HepG2 (cell line): ENCODE results near the gene DLG2. TPM values are rescaled to one million over a fixed set of nuclear protein-coding genes. Genes with fewer than 3 reads are reported as not detected.

Experiments used
- ATAC-seq: fragments of 200-7000 bp; cut with Tn5 transposase; 3 replicates; pipeline ENCODE4 v1.9.1; 2020; ENCODE audit warnings: mild to moderate bottlenecking, moderate library complexity
- BruUV-seq: library from RNA; stranded (reverse); fragments of 400-500 nt; replicated peaks from 2 replicates; lab custom pipeline; 2021; lab: Mats Ljungman, UMichigan
- CTCF ChIA-PET: fragments of 300-600 bp; formaldehyde crosslinking; extraction: SDS; loops from one replicate; lab custom pipeline; 2021; ENCODE audit warnings: low total read pairs, inconsistent platforms, low intra/inter-chr PET ratio; lab: Yijun Ruan, JAX
- POLR2A ChIA-PET: fragments of 350-600 bp; sonication (Branson Sonifier 250); formaldehyde crosslinking; loops from one replicate; lab custom pipeline; 2020; ENCODE audit warnings: antibody characterized with exemption, inconsistent platforms; lab: Yijun Ruan, JAX
- DNase-seq: peaks from one replicate; pipeline ENCODE4 v3.0.0-alpha.2; 2015; ENCODE audit warnings: low spot score
- FAIRE-seq: peaks from 3 replicates; lab custom pipeline; 2011; peaks lifted over from hg19 to GRCh38; lab: Jason Lieb, UNC
- H2AFZ ChIP-seq: one replicate; pipeline ENCODE4 v1.6.1; 2011; ENCODE audit warnings: low read length, inconsistent platforms
- H3K27ac ChIP-seq: fragments of 300-600 bp; 3 replicates; pipeline ENCODE4 v1.8.0; 2011; ENCODE audit warnings: mixed run types, mild to moderate bottlenecking, mixed read lengths, low read length, inconsistent platforms; ENCODE audit not compliant: insufficient read depth; ENCODE audit errors: extremely low read length
- H3K27me3 ChIP-seq, 2 experiments: fragments of 200-600 bp in 1 of 2; 2 replicates in 1 of 2; 3 replicates in 1 of 2; pipeline versions ENCODE4 v1.6.0 to v1.8.0; 2011; ENCODE audit warnings: low read length in 2 of 2, mild to moderate bottlenecking in 2 of 2, moderate library complexity in 2 of 2, inconsistent platforms in 1 of 2; ENCODE audit not compliant: insufficient read depth in 2 of 2, control insufficient read depth in 1 of 2
- H3K36me3 ChIP-seq, 2 experiments: fragments of 200-600 bp in 1 of 2; replicated peaks in 1 of 2; 2 replicates in 1 of 2; 3 replicates in 1 of 2; pipeline versions ENCODE4 v1.5.1 to v1.8.0; 2011; ENCODE audit warnings: low read length in 2 of 2, inconsistent platforms in 1 of 2; ENCODE audit not compliant: insufficient read depth in 2 of 2, control insufficient read depth in 1 of 2
- H3K4me1 ChIP-seq: 2 replicates; pipeline ENCODE4 v1.5.1; 2012; ENCODE audit warnings: low read length, inconsistent platforms; ENCODE audit not compliant: insufficient read depth
- H3K4me2 ChIP-seq: 2 replicates; pipeline ENCODE4 v1.6.0; 2011; ENCODE audit warnings: low read depth, low read length, inconsistent platforms
- H3K4me3 ChIP-seq, 3 experiments: fragments of 200-600 bp in 1 of 3; sonication (generic), shearing (Covaris generic) in 1 of 3; replicated peaks in 1 of 3; 2 replicates each; pipeline ENCODE4 v1.5.1; 2011 to 2016; ENCODE audit warnings: low read length in 3 of 3, inconsistent platforms in 2 of 3, low read depth in 2 of 3, mild to moderate bottlenecking in 2 of 3, control low read depth in 1 of 3, mixed read lengths in 1 of 3; ENCODE audit not compliant: insufficient read depth in 1 of 3
- H3K79me2 ChIP-seq: one replicate; pipeline ENCODE4 v1.6.1; 2011; ENCODE audit warnings: low read length, inconsistent platforms; ENCODE audit not compliant: insufficient read depth
- H3K9ac ChIP-seq: 2 replicates; pipeline ENCODE4 v1.6.0; 2011; ENCODE audit warnings: mild to moderate bottlenecking, low read depth, low read length, inconsistent platforms; ENCODE audit not compliant: insufficient read depth
- H3K9me3 ChIP-seq: 2 replicates; pipeline ENCODE4 v1.5.1; 2012; ENCODE audit warnings: mild to moderate bottlenecking, low read length
- H4K20me1 ChIP-seq: 2 replicates; pipeline ENCODE4 v1.6.0; 2011; ENCODE audit warnings: inconsistent platforms, mild to moderate bottlenecking, low read length, moderate library complexity; ENCODE audit not compliant: insufficient read depth
- ARHGAP35 ChIP-seq: sonication (generic); formaldehyde crosslinking; IDR thresholded peaks from 2 replicates; pipeline ENCODE4 v1.9.0; 2022; ENCODE audit warnings: mild to moderate bottlenecking, inconsistent platforms, moderate library complexity, missing genetic modification reagents, borderline replicate concordance
- ELF1 ChIP-seq: sonication (generic); formaldehyde crosslinking; IDR thresholded peaks from 2 replicates; pipeline ENCODE4 v1.4.0; 2020; ENCODE audit warnings: missing genetic modification reagents
- EP300 ChIP-seq, 3 experiments: sonication (generic) in 1 of 3; formaldehyde crosslinking in 1 of 3; IDR thresholded peaks; 2 replicates each; pipeline versions ENCODE4 v1.5.1 to v1.6.1; 2011 to 2020; ENCODE audit warnings: low read depth in 2 of 3, low read length in 2 of 3, borderline replicate concordance in 1 of 3, improper control_type of control experiment in 1 of 3, mild to moderate bottlenecking in 1 of 3, missing genetic modification reagents in 1 of 3, moderate library complexity in 1 of 3
- ESRRA ChIP-seq: sonication (generic); formaldehyde crosslinking; IDR thresholded peaks from 2 replicates; pipeline ENCODE4 v1.5.1; 2020; ENCODE audit warnings: mild to moderate bottlenecking, low read depth, missing genetic modification reagents
- FLYWCH1 ChIP-seq: sonication (generic); formaldehyde crosslinking; IDR thresholded peaks from 2 replicates; pipeline ENCODE4 v1.8.1; 2023; ENCODE audit warnings: mild to moderate bottlenecking, missing genetic modification reagents
- SMC3 ChIP-seq: IDR thresholded peaks from 2 replicates; pipeline ENCODE4 v1.6.1; 2011; ENCODE audit warnings: low read length, improper control_type of control experiment
- SMYD3 ChIP-seq: sonication (generic); formaldehyde crosslinking; IDR thresholded peaks from 2 replicates; pipeline ENCODE4 v1.8.1; 2023; ENCODE audit warnings: mild to moderate bottlenecking, missing genetic modification reagents
- SNAPC2 ChIP-seq: sonication (generic); formaldehyde crosslinking; IDR thresholded peaks from 2 replicates; pipeline ENCODE4 v1.8.1; 2022; ENCODE audit warnings: mild to moderate bottlenecking, missing genetic modification reagents
- ZMAT3 ChIP-seq: sonication (generic); formaldehyde crosslinking; conservative IDR thresholded peaks from 2 replicates; pipeline ENCODE4 v1.7.0; 2021; ENCODE audit warnings: missing genetic modification reagents
- ZNF337 ChIP-seq: sonication (generic); formaldehyde crosslinking; IDR thresholded peaks from 2 replicates; pipeline ENCODE4 v1.5.1; 2020; ENCODE audit warnings: missing genetic modification reagents, low read depth, mild to moderate bottlenecking, borderline replicate concordance
- ZSCAN9 ChIP-seq: IDR thresholded peaks from 2 replicates; pipeline ENCODE4 v1.6.1; 2016; ENCODE audit warnings: borderline replicate concordance
- in situ Hi-C: cut with HindIII; loops from 2 replicates; pipeline ENCODE4 v1.10.0; 2017; ENCODE audit warnings: low pct_unique_long_range_greater_than_20kb; ENCODE audit not compliant: extremely low pct_ligation_motif_present
- intact Hi-C: fragments of 100-400 bp; cut with micrococcal nuclease; formaldehyde crosslinking; loops from one replicate; pipeline ENCODE4 v1.10.0; 2022; ENCODE audit not compliant: unreplicated experiment
- polyA plus RNA-seq, 8 experiments: library from polyadenylated mRNA; depleted of rRNA in 3 of 8; stranded (reverse) in 7 of 8; unstranded in 1 of 8; fragments of >200 nt; fragmentation: Illumina TruSeq in 4 of 8; extraction: Trizol in 4 of 8; gene quantifications; 2 replicates each; pipeline versions ENCODE4 v1.2.1 to v1.2.3, GENCODE V29; 2011 to 2016; ENCODE audit warnings: low read depth in 4 of 8, missing spikeins in 1 of 8, mixed read lengths in 1 of 8; ENCODE audit not compliant: insufficient read depth in 1 of 8
- total RNA-seq, 5 experiments: library from RNA; depleted of rRNA; stranded (reverse); fragments of >200 nt; fragmentation: Illumina TruSeq; extraction: Trizol; gene quantifications; 2 replicates each; pipeline ENCODE4 v1.2.3, GENCODE V29; 2016; ENCODE audit warnings: low read depth in 1 of 5
- TF ChIP-seq, protein P1 (sequence below): sonication (generic); formaldehyde crosslinking; IDR thresholded peaks from 2 replicates; pipeline ENCODE4 v1.4.0; 2020; ENCODE audit warnings: missing genetic modification reagents, borderline replicate concordance
- TF ChIP-seq, protein P2 (sequence below): sonication (generic); formaldehyde crosslinking; conservative IDR thresholded peaks from 2 replicates; pipeline ENCODE4 v1.4.0; 2020; ENCODE audit warnings: missing genetic modification reagents

DLG2 gene
- total and polyA plus RNA-seq, 2 of the 13 experiments (the other 11 are each of a cell fraction or from before 2014, with no cell fraction given), result 0.46 to 1.0 TPM

DNA sequence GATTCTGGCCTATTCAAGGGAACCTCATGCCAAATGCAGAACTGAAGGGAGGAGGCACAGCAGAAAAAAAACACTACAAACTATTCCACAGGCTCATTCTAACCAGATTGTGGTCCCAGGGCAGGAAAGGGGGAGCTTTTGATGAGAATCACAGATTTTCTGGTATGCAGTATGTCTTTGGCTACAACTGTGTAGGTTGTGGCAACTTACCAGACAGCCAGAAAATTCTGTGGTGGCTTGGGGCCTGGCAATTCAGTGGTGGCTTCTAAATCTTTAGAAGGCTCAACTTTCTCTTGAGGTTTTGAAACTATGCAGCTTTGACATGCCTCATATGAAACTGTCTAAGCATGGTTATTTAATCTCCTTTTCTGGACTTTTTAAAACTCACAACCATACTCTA is 1490.2 kb downstream of the DLG2 start:
- no peak for FAIRE-seq
- ATAC-seq, result no peak

More for the DNA sequence above, 1490.2 kb downstream of the DLG2 start:
- H3K27me3 ChIP-seq, result no peaks in the 10 kb centered on the region
- no peak for DNase-seq
- no peak overlapping the region for H2AFZ ChIP-seq
- no TSS peak for BruUV-seq
- H3K9me3 ChIP-seq, result no peaks in the 10 kb centered on the region
- no peaks in the 10 kb centered on the region for H4K20me1 ChIP-seq
- ChIA-PET CTCF (no interaction called here), POLR2A (no interaction called here)
- in situ Hi-C loops, result no loop called here
- no peak overlapping the region for H3K4me2 ChIP-seq
- intact Hi-C loops, result no loop called here
- no peak overlapping the region for H3K4me3 ChIP-seq
- H3K27ac ChIP-seq, result no peak overlapping the region
- no peaks in the 10 kb centered on the region for H3K36me3 ChIP-seq
- no peaks in the 10 kb centered on the region for H3K79me2 ChIP-seq
- no peak overlapping the region for H3K9ac ChIP-seq
- no peaks in the 10 kb centered on the region for H3K4me1 ChIP-seq
- TF ChIP-seq ELF1 (CRISPR knock-in tag) (no peak), ZSCAN9 (no peak), SMYD3 (CRISPR knock-in tag) (no peak), ARHGAP35 (CRISPR knock-in tag) (no peak), SNAPC2 (no peak), ZMAT3 (no peak), SMC3 (no peak), ZNF337 (CRISPR knock-in tag) (no peak), EP300 (IDR thresholded peaks at IDR 0.05; ENCODE audit: low read depth in 2 of 2, low read length in 2 of 2) (no peak), EP300 (CRISPR knock-in tag; IDR thresholded peaks at IDR 0.05; ENCODE audit: borderline replicate concordance) (no peak), ESRRA (CRISPR knock-in tag) (no peak), FLYWCH1 (no peak)
- TF ChIP-seq, protein P1, sequence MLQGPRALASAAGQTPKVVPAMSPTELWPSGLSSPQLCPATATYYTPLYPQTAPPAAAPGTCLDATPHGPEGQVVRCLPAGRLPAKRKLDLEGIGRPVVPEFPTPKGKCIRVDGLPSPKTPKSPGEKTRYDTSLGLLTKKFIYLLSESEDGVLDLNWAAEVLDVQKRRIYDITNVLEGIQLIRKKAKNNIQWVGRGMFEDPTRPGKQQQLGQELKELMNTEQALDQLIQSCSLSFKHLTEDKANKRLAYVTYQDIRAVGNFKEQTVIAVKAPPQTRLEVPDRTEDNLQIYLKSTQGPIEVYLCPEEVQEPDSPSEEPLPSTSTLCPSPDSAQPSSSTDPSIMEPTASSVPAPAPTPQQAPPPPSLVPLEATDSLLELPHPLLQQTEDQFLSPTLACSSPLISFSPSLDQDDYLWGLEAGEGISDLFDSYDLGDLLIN (CRISPR knock-in tag), result no peak
- TF ChIP-seq, protein P2, sequence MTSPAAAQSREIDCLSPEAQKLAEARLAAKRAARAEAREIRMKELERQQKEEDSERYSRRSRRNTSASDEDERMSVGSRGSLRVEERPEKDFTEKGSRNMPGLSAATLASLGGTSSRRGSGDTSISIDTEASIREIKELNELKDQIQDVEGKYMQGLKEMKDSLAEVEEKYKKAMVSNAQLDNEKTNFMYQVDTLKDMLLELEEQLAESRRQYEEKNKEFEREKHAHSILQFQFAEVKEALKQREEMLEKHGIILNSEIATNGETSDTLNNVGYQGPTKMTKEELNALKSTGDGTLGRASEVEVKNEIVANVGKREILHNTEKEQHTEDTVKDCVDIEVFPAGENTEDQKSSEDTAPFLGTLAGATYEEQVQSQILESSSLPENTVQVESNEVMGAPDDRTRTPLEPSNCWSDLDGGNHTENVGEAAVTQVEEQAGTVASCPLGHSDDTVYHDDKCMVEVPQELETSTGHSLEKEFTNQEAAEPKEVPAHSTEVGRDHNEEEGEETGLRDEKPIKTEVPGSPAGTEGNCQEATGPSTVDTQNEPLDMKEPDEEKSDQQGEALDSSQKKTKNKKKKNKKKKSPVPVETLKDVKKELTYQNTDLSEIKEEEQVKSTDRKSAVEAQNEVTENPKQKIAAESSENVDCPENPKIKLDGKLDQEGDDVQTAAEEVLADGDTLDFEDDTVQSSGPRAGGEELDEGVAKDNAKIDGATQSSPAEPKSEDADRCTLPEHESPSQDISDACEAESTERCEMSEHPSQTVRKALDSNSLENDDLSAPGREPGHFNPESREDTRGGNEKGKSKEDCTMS (CRISPR knock-in tag), result no peak
